Stimulated activated CD8-positive, alpha-beta memory T cell treated with anti-CD3 and anti-CD28 coated beads, Interleukin-12 subunit alpha, Interleukin-12 subunit beta, amount 100 ng/mL, for 4 hours (primary cell): Measurements from ENCODE around the gene ARID5A.

Experiments
- DNase-seq: peaks from one replicate; pipeline ENCODE4 v3.0.0-alpha.2; 2020; ENCODE audit warnings: low read depth

Gene ARID5A

DNA sequence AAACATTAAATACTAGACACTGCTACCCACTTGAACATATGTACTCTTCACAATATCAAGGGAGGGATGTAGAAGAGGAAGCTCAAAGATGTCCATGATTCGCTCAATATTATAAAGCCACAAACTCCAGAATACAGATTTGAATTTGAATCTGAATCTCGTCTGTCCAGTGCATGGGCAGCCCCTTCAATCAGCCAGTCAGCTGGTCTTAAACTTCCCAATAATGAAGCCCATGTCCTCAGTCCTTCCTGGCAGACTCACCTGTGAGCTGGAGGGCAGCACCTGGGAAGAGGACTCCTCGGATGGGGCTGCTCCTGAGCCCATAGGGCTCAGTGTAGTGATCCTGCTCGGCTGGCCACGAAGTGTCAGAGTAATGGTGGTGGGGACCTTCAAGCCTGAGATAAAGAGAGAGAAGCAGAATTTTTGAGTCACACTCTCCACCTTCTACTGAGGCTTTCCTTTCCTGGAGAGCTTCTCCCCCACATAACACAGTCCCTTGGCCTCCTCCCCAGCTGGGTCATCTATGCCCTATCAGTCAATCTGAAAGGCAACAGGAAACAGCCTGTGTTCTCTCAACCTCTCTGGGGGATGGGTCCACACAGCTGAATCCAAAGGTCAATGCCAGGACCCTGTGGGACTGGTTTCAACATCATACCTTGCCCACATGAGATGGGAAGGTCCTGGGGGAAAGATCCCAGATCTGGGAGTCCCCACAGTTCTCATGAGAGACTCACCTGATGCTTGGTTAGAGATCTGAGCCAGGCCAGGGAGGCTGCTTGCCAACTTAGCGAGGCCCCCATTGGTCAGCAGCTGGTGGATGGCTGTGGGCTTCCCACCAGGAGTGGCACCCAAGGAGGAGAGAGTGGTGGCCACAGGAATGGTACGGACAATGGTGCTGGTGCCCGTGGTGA lies 65.1 kb downstream of the ARID5A start:
- DNase-seq: no peak
